ENCODE data around the gene CLBA1. TPM values are rescaled to one million over a fixed set of nuclear protein-coding genes. Genes with fewer than 3 reads are reported as not detected.

The CLBA1 gene
- total and polyA plus RNA-seq, 9 of the 15 experiments (the other 6 are each of a cell fraction or from before 2014, with no cell fraction given) = 0.04 to 3.9 (median 2.6) TPM

DNA sequence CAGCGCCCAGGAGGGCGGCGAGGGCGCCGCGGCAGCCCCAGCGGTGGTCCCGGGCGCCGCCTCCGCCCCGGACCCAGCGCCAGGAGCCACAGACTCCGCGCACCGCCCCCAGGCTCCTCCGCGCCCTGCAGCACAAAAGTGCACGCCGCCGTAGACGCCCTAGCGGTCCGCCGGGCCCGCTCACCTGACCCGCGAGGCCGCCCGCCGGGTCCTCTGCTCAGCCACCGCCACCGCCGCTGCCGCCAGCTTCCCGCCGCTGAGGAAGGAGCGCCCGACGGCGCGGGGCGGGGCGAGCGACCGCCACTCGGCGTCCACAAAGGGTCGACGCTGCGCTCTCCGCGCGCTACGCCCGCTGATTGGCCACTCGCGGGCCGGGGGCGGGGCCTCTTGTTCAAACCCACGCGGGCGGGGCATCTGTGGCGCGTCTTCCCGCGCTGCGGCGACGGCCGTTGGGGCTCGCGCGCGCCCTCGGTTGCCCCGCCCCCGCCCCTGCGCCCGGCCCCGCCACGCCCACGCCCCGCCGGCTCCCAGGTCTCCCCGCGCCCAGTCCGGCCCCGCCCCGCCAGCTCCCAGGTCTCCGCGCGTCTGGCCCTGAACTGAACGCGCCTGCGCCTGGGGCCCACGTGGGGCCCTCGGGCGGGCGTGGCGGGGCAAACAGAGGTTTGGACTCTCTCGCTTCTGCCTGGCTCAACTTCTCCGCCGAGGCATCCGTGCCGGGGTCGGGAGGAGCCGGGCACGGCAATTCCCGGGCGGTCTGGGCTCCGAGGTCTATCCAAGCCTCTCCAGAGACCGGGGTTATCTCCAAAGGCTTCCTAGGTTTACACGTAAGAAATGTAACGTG lies 35.4 kb downstream of the CLBA1 start, which contains the start of gene CDCA4 (continued):
- peak; percentile 60; the same call in 1 of the 2 replicates for TF ChIP-seq RAD51 (IDR thresholded peaks at IDR 0.05; ENCODE audit: borderline replicate concordance, low read depth)
- no peak for TF ChIP-seq TCF15 (CRISPR knock-in tag; IDR thresholded peaks at IDR 0.05)
- no peak for TF ChIP-seq ZNF511 (CRISPR knock-in tag; IDR thresholded peaks at IDR 0.05)
- TF ChIP-seq EP300 (IDR thresholded peaks at IDR 0.05; ENCODE audit: low read length) = peak; percentile 19; the same call in 1 of the 2 replicates
- no peak for TF ChIP-seq PHB2 (IDR thresholded peaks at IDR 0.05; ENCODE audit: low read depth)
- TF ChIP-seq MAFG (tag; conservative IDR thresholded peaks at IDR 0.05) = no peak
- no peak for TF ChIP-seq OTX1 (CRISPR knock-in tag; IDR thresholded peaks at IDR 0.05)
- TF ChIP-seq MBD1 (CRISPR knock-in tag; IDR thresholded peaks at IDR 0.05) = no peak
- TF ChIP-seq, protein P1, sequence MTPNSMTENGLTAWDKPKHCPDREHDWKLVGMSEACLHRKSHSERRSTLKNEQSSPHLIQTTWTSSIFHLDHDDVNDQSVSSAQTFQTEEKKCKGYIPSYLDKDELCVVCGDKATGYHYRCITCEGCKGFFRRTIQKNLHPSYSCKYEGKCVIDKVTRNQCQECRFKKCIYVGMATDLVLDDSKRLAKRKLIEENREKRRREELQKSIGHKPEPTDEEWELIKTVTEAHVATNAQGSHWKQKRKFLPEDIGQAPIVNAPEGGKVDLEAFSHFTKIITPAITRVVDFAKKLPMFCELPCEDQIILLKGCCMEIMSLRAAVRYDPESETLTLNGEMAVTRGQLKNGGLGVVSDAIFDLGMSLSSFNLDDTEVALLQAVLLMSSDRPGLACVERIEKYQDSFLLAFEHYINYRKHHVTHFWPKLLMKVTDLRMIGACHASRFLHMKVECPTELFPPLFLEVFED (CRISPR knock-in tag; conservative IDR thresholded peaks at IDR 0.05) = no peak
- no peak for TF ChIP-seq CLOCK (CRISPR knock-in tag; IDR thresholded peaks at IDR 0.05; ENCODE audit: borderline replicate concordance)
- no peak for TF ChIP-seq RBM15 (IDR thresholded peaks at IDR 0.05; ENCODE audit: insufficient read depth, low read length)
- TF ChIP-seq ZNF57 (CRISPR knock-in tag; IDR thresholded peaks at IDR 0.05) = no peak
- peak; percentile 64 for TF ChIP-seq TAF1 (IDR thresholded peaks at IDR 0.05; ENCODE audit: control insufficient read depth, extremely low read depth, insufficient read depth, low read length, severe bottlenecking)
- TF ChIP-seq, protein P2, sequence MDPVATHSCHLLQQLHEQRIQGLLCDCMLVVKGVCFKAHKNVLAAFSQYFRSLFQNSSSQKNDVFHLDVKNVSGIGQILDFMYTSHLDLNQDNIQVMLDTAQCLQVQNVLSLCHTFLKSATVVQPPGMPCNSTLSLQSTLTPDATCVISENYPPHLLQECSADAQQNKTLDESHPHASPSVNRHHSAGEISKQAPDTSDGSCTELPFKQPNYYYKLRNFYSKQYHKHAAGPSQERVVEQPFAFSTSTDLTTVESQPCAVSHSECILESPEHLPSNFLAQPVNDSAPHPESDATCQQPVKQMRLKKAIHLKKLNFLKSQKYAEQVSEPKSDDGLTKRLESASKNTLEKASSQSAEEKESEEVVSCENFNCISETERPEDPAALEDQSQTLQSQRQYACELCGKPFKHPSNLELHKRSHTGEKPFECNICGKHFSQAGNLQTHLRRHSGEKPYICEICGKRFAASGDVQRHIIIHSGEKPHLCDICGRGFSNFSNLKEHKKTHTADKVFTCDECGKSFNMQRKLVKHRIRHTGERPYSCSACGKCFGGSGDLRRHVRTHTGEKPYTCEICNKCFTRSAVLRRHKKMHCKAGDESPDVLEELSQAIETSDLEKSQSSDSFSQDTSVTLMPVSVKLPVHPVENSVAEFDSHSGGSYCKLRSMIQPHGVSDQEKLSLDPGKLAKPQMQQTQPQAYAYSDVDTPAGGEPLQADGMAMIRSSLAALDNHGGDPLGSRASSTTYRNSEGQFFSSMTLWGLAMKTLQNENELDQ (CRISPR knock-in tag; IDR thresholded peaks at IDR 0.05; ENCODE audit: borderline replicate concordance) = no peak
- TF ChIP-seq CREB1 (IDR thresholded peaks at IDR 0.05) = peak; percentile 38; the same call in 1 of the 2 replicates
- peak; percentile 31; the same call in 1 of the 2 replicates for TF ChIP-seq CREB1 (CRISPR knock-in tag; IDR thresholded peaks at IDR 0.05)
- TF ChIP-seq ZNF717 (CRISPR knock-in tag; IDR thresholded peaks at IDR 0.05) = no peak
- TF ChIP-seq ERF (CRISPR knock-in tag; IDR thresholded peaks at IDR 0.05) = no peak

Measured in K562 (cell line).